ENCODE results near the gene DLK1.

The DLK1 gene

DNA sequence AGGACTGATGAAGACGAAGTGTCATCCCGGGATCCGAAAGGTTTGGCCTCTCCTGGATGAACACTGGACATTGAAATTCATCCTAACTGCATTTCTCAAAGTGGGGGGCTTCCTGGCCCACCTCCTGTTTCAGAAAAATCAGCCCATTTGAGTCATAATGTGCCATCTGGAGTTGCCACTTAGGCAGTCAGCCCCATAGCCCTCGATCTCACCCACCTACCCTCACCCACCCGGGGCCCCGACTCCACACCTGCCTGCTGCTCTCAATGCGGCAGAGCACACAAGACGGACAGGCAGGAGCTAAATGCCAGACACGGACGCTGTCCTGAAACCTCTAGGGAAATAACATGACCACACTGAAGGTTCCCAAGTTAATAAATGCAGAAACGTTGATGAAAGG is 12.6 kb downstream of the DLK1 start:
- no peak for TF ChIP-seq CTCF (IDR thresholded peaks at IDR 0.05; ENCODE audit: extremely low read depth, missing control alignments)

GRCh38 chr14:100740196-100740825 is 13.6 kb downstream of the DLK1 start:
- DNase-seq (ENCODE audit: low spot score), result no peak
- no peak for TF ChIP-seq CTCF (IDR thresholded peaks at IDR 0.05; ENCODE audit: extremely low read depth, missing control alignments)

More for the DNA sequence above, 12.6 kb downstream of the DLK1 start:
- DNase-seq (ENCODE audit: low spot score), result no peak

DNA sequence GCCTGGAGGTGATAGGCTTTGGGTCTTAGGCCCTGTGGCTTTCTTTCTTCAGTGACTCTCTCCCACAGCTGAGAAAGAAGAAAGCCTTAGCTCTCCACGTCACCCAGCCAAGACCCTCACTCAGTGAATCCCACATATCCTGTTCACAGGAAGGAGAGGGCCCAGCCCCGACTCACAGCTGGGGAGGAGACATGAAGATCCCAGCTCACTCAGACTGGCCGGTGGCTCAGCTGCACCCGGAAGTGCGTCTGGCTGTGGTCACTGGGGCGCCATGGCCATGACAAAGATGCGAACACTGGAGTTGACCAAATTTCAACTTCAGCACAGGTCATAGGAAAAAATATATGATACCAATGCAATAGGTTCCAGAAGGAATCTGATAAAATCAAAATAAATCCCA is 14.2 kb downstream of the DLK1 start:
- DNase-seq (ENCODE audit: low spot score), result no peak
- TF ChIP-seq CTCF (IDR thresholded peaks at IDR 0.05; ENCODE audit: extremely low read depth, missing control alignments), result no peak

DNA sequence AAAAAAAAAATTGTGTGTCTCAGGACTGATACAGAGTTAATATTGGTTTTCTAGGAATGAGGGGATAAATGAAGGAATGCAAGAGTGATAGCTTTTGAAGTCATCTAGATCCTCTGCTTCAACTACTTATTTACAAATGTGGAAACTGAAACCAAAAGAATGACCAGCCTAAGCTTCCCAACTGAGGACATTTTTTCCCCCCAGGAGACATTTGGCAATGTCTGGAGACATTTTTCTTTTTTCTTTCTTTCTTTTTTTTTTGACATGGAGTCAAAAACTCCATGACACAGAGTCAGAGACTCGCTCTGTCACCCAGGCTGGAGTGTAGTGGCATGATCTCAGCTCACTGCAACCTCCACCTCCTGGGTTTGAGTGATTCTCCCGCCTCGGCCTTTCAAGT is 15.3 kb downstream of the DLK1 start:
- DNase-seq (ENCODE audit: low spot score), result no peak
- TF ChIP-seq CTCF (IDR thresholded peaks at IDR 0.05; ENCODE audit: extremely low read depth, missing control alignments), result no peak

GRCh38 chr14:100746326-100746725 is 19.6 kb downstream of the DLK1 start:
- DNase-seq (ENCODE audit: low spot score), result no peak

DNA sequence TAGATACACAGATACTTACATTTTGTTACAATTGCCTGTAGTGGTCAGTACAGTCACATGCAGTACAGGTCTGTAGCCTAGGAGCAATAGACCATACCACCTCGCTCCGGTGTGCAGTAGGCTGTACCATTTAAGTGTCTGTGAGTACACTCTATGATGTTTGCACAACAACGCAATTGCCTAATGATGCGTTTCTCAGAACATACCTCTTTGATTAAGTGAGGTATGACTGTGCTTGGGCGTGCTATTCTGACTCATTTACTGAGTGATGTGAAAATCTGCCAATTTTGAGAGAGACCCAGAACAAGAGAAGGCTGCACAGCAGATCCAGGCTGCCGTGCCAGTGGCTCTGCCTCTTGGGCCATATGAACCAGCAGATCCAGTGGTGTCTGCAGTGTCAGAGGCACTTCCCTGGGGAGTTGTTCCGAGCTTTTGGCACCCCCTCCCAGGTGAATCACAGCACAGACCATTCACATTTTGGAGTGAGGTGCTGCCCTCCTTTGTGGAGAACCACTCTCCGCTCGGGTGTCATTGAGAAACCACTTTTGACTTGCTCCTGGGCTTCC is 20.4 kb downstream of the DLK1 start:
- DNase-seq (ENCODE audit: low spot score), result no peak
- TF ChIP-seq CTCF (IDR thresholded peaks at IDR 0.05; ENCODE audit: extremely low read depth, missing control alignments), result no peak

More at GRCh38 chr14:100746326-100746725, 19.6 kb downstream of the DLK1 start:
- no peak for TF ChIP-seq CTCF (IDR thresholded peaks at IDR 0.05; ENCODE audit: extremely low read depth, missing control alignments)

GRCh38 chr14:100747736-100748135 is 21.0 kb downstream of the DLK1 start:
- TF ChIP-seq CTCF (IDR thresholded peaks at IDR 0.05; ENCODE audit: extremely low read depth, missing control alignments), result no peak
- DNase-seq (ENCODE audit: low spot score), result no peak

All from GM20000 (cell line).